Coronary artery (tissue), 2 donors: ENCODE data around the gene NINJ2.
A peak's percentile ranks its signal among the peaks of the same experiment; 100 is the strongest.

Source experiments
- DNase-seq: peaks from one replicate; pipeline ENCODE4 v3.0.0-alpha.2; 2017; ENCODE audit warnings: low spot score
- H3K27ac ChIP-seq, 2 donors: fragments of 200-600 bp; sonication (generic); one replicate each; pipeline ENCODE4 v1.5.1; 2016 to 2019
- H3K4me3 ChIP-seq: fragments of 200-600 bp; sonication (generic); 2 replicates; pipeline ENCODE4 v1.5.1; 2016; ENCODE audit warnings: mild to moderate bottlenecking, moderate library complexity
- CTCF ChIP-seq: fragments of 200-600 bp; sonication (generic); IDR thresholded peaks from one replicate; pipeline ENCODE4 v1.5.1; 2019; ENCODE audit warnings: antibody characterized with exemption

Gene NINJ2

GRCh38 chr12:612293-612692 is 51.0 kb downstream of the NINJ2 start:
- no peak overlapping the region for H3K4me3 ChIP-seq
- H3K27ac ChIP-seq = no peak overlapping the region
- DNase-seq = no peak
- TF ChIP-seq CTCF = no peak

DNA sequence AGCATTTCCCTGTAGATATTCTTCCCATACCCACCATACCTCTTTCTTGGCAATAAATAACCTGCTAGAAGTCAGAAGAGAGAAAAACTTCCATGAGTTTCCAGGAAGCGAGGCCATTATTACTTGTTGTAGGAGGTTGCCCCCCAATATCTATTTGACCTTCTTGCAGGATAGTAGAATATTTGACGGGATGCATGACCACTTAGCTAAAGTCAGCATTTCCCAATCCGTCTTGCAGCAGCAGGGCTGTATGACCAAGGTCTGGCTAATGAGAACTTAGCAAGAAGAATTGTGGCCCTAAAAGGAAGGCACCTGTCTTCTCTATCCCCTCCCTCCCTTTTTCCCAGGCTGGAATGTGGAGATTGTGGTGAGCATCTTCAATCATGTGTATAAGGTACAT is 51.5 kb downstream of the NINJ2 start:
- no peak for TF ChIP-seq CTCF
- DNase-seq = no peak
- Histone ChIP-seq H3K27ac (peak overlapping the region in 1 of 2 donors; percentile 57), H3K4me3 (no peak overlapping the region)

GRCh38 chr12:608921-609320 is 54.3 kb downstream of the NINJ2 start:
- no peak overlapping the region for H3K4me3 ChIP-seq
- no peak for TF ChIP-seq CTCF
- no peak for DNase-seq
- H3K27ac ChIP-seq = peak overlapping the region in 1 of 2 donors; percentile 72

DNA sequence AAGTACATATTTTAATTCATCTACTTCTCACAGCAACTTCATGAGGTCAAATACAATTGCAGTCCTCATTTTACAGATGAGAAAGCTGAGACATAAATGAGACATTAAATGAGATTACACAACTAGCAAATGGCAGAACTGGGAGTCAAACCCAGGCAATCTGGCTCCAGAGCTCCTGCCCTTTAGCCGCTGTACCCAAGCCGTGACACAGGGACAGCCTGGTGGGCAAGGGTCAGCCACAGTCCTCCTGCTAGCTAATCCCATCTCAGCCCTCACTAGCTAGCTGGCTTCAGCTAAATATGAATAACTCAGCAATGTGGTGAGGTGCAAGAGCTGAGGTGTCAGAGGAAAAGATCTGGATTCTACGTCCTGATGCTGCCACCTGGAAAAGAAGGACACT is 54.8 kb downstream of the NINJ2 start:
- Histone ChIP-seq H3K27ac (peak overlapping the region in 1 of 2 donors; percentile 72), H3K4me3 (no peak overlapping the region)
- no peak for TF ChIP-seq CTCF
- DNase-seq = no peak

DNA sequence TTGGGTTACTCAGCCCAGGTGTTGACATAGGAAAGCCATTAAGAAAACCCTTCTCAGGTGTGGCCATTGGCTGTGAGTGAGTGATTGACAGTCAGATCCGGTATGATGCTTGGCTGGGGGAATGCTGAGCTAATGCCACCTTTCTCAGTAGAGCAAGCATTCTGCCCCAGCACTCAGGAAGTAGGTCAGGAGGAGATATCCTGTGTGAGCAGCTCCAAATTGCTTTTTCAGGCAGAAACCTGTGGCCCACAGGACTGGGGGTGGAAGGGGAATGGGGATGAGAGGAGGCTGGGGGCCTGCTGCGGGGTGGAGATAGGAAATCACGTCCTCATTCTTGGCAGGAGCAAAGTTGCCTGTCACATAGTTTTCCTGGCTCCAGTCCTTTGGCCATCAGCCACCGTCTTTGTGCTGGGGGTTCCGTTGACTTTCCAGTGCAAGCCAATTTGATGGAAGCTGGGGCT is 55.7 kb downstream of the NINJ2 start:
- no peak overlapping the region for H3K4me3 ChIP-seq
- DNase-seq = no peak
- H3K27ac ChIP-seq = peak overlapping the region in 1 of 2 donors; percentile 72
- TF ChIP-seq CTCF = no peak

- no peak overlapping the region for H3K4me3 ChIP-seq
- DNase-seq = no peak
- no peak overlapping the region for H3K27ac ChIP-seq
- TF ChIP-seq CTCF = no peak
Observed at GRCh38 chr12:604956-605355, 58.3 kb downstream of the NINJ2 start.

DNA sequence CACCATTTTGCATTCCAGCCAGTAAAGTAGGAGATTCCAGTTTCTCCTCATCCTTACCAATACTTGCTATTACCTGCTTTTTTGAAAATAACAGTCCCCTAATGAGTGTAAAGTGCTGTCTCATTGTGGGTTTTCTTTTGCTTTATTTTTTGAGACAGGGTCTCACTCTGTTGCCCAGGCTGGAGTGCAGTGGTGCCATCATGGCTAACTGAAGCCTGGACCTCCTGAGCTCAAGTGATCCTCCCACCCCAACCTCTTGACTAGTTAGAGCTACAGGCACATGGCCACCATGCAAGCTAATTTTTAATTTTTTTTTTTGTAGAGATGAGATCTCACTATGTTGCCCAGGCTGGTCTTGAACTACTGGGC is 60.6 kb downstream of the NINJ2 start:
- Histone ChIP-seq H3K27ac (no peak overlapping the region), H3K4me3 (no peak overlapping the region)
- DNase-seq = no peak
- no peak for TF ChIP-seq CTCF
